NOMO-1 treated with dmso at 0.1 percent for 144 hours (cell line): ENCODE measurements around the gene CENPVL3.
"Not testable (repeated sequence)": the region's sequence is repeated elsewhere in the genome, so short reads cannot be mapped to it uniquely, and the experiment has no call there.

Experiments
- DNase-seq: peaks from one replicate; lab custom pipeline; 2025; ENCODE audit not compliant: unreplicated experiment; lab: John Stamatoyannopoulos, UW

CENPVL3 gene

DNA sequence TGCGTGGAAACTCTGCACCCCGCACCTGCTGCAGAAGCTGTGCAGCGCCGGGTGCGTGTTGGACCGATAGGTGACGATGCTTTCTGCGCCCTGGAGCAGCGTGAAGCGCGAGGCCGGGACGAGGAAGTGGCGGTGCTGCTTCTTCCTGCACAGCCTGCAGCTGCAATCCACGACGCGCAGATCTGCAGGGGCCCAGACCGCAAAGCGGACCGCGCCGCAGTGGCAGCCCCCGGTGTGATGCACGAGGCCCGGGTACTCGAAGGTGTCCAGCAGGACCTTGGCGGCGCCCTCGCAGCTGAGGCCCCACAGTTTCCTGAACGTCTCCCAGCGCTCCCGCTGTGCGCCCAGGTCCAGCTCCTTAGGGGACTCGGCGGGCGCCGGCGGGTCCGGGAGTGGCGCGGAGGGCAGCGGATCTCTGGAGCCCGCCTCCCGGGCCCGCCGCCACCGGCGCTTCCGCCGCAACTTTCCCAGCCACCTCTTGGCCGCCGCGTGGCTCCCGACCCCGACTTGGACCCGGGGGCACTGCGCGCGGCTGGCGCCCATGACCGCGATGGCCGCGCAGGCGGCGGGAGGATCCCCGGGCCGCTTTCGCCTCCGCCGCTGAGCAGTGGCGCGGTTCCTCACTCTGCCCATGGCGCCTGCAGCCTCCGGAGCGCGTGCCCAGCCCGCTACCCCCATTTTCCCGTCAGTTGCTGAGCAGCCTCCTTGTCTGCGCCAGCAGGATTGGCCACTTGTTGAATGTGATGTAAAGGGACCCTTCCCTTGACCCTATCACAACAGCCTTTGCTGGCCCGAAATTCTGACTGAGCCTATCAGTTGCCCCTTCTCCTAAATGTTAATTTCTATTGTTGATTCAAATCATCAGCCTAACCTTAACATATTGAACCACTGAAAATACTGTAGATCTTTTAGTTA lies at the start of gene CENPVL3:
Gene CENPVL3 (minus strand): TSS at position 672 of the 915 bp plus-strand sequence. CDS start 39 bp downstream, at position 633.
- not testable (repeated sequence) for DNase-seq

DNA sequence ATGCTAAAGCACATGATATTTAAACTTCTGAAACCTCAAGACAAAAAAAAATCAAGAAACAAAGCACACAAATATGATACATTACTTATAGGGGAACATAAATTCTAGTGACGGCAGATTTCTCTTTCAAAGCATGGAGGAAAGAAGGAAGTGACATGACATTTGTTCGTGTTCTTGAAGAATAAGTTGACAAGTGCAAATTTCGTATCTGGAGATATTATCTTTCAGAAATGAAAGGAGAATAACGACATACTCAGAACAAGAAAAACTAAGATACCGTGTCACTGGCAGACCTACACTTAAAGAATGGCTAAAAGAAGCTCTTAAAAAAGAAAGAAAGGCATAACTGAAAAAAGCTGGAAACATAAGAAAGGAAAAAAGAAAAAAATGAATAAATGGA lies 47.3 kb upstream of the CENPVL3 start:
- DNase-seq, result no peak

DNA sequence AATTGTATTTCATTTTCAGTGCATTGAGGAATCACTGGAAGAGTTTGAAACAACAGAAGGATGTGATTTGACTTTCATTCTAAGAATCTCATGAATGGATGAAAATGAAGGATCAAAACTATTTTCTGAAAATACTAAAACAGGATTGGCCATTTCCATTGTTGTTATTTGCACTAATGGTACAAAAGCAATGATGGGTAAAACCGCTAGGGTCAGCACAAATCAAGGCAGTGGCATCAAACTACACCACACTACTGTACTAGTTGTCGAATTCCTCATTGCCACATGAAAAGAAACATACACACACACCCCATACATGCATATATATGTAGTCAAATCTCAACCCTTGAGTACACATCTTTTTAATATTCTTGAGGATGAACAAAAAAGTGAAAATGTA lies 24.7 kb upstream of the CENPVL3 start:
- DNase-seq, result no peak

DNA sequence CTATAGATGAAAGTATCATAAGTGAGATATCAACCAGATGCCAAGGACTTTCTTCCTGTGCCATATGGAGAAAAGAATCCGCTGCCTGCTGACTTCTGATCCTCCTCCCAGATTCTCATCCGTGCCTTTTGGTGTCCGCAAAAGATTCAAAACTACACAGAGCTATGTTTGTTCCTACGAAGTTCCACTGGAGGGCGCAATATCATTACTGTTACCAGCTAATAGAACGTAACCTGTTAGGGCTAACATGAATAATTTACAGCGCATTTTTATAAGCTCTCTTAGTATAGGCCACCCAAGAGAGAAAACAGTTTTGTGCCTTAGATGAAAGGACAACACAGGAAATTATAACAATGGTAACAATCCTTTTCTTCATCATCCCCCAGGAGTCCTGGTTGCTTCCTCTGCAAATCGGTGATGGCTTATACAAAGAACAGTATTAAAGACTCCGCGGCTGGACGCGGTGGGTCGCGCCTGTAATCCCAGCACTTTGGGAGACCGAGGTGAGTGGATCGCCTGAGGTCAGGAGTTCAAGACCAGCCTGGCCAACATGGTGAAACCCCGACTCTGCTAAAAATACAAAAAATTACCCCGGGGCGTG lies 22.8 kb upstream of the CENPVL3 start:
- no peak for DNase-seq

DNA sequence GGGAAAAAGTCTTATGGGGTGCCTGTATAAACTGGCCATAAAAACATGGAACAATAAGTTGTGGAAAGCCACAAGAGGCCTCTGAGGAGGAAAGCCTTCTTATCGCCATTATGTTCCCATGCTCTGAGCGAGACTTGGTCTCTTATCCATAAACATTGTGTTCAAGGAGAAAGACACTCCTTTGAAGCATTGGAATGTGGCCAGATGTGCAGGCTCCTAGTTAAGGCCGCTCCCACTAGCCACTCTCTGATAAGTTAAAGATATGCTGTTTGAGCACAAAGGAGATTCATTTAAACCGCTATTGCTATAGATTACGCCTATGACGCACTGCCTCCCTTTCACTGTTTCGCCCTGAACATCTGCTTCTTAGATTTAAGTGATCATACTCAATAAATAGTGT lies 17.8 kb upstream of the CENPVL3 start:
- not testable (repeated sequence) for DNase-seq

DNA sequence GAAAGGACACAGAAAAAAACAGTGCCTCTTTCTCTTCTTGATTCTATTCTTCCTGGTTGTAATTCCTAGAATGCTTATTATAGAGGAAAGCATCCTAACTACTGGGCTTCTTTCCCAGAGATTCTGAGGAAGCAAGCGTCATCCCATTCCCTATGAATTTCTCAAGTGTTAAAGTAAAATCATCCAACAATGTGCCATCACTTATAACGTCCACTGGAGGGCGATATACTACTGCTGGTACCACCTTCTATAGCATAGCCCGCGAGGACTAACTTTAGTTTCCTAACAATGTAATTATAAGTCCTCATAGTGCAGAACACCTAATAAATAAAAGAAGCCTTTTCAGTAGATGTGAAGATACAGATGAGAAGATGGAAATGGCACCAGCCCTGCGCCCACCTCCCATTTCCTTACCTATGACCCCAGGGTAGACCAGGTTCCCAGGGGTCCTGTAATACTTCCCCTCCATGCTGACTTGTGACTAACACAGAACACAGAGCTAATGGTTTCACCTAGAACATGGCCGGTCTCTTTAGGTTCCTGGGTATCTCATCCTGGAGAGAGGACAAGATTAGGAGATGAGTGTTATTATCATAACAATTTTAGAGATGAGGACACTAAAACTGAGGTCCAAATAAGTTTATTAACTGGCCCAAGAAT lies 4.2 kb downstream of the CENPVL3 start:
- no peak for DNase-seq

DNA sequence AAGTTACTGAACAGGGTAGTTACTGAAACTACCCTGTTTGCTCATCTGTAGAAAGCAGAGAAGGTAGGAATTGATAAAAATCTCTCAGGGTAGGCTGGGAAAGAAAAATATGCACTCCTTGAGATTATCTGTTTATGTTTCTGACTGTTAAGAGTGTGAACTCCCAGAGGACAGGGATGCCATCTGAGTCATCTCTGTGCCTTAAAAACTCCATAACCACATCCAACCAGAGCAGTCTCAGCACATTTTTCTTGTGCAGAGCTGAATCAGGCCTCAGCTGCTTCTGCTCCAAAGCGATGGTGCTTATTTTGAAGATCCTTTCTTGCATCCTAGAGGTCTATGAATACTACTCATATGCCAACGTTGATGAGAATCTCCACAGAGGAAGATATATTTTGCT lies 9.9 kb downstream of the CENPVL3 start:
- no peak for DNase-seq

DNA sequence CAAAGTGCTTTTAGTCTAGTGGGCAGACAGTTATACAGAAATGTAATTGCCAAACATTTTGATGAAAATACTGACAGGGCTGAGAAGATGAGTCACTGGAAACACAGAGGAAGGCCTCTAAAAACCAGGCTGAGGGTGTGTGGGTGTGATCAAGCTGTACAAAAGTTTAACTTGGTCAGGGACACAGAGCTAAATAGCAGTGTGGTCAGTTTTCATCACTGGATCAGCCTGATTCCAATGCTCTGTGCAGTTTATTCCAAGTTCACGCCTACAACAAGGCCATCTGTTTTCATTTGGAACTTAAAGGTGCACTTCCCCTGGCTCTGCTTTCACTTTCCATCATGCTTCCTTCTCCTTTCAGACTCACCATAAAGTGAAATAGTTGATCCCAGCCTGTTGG lies 10.6 kb downstream of the CENPVL3 start:
- peak; percentile 0 for DNase-seq

DNA sequence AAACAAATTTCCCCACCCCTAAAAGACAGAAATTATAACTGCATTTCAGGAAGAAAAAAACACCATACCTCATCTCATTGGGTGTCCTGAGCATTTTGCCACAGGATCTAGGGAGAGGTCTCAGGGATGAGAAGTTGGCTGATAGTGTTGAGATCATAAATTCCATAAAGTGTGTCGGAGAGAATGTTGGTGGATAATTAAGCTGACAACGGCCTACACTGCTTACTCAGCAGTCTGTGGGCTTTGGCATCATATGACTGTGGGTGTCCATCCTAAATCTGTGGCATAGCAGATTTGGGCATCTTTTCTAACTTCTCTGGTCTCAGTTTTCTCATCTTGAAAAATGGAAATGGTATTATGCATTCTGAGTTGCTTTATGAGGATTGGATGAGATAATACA lies 12.3 kb downstream of the CENPVL3 start:
- DNase-seq, result no peak

DNA sequence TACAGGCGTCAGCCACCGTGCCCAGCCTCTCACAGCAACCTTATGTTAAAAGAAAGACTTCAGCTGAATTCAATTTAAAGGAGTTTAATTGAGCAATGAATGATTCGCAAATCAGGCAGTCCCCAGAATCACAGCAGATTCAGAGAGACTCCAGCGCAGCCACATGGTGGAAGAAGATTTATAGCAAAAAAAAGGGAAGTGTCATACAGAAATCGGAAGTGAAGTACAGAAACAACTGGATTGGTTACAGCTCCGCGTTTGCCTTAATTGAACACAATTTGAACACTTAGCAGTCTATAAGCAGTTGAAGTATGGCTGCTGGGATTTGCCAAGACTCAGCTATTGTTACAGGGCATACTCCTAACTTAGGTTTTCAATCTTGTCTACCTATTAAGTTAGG lies 19.8 kb downstream of the CENPVL3 start:
- DNase-seq, result peak; percentile 64

DNA sequence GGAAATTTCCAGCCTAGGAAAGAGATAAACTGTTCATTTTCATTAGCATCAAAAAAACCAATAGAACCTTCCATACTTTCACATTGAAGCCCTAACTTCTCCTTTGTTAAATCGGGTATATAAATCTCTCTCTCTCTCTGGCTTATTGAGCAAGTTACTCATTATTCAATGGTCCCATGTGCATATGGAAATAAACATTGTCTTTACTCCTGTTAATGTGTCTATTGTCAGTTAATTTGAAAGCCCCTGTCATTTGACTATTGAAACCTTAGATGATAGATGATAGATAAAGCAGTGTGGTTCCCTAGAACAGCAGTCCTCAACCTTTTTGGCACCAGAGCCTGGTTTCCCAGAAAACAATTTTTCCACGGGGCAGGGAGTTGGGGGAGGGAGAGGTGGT lies 46.8 kb downstream of the CENPVL3 start:
- DNase-seq, result no peak

DNA sequence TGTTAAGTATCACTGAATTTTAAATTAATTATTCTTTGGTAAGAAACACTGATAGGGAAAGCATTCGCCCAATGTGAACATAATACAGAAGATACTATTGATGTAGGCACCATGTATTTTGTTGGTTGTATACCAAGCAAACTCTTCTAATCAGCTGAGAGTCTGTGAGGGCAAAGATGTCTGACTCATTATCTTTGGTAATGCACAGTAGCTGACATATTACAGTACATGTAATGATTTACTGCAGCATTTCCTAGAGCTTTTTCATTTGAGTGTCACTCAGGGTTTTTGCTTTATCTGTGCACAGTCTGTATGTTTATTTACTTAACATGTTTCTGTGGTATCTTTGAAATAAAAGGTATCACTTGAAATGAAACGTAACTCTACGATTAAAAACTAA lies 49.2 kb downstream of the CENPVL3 start:
- DNase-seq, result no peak

DNA sequence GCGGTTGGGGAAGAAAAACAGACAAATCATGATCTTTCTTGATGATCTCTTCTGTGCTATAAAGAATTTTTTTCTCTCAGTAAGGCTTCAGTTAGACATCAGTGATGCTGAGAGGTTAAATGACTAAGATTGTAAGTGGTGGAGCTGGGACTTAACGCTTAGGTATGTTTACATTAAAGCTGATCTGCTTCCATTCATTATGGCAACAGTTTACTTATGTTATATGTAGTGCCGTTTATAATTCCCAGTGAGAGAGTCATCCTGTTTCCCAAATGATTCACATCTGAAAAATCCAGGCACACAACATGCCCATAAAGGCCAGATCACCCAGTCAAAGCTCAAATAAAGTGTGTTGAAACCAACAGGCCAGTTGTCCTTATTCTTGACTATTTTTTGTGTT lies 50.1 kb downstream of the CENPVL3 start:
- DNase-seq, result no peak
